WTC11 (cell line): Measurements from ENCODE around the gene TTC33. TPM values are rescaled to one million over a fixed set of nuclear protein-coding genes. Genes with fewer than 3 reads are reported as not detected.

Experiments
- ATAC-seq: fragments of 200-7000 bp; cut with Tn5 transposase; 2 replicates; pipeline ENCODE4 v1.10.0; 2021; ENCODE audit warnings: mild to moderate bottlenecking, moderate library complexity
- CTCF ChIA-PET: fragments of 300-600 bp; sonication (Branson Sonifier 250); formaldehyde crosslinking; loops from one replicate; lab custom pipeline; 2021; ENCODE audit warnings: antibody characterized with exemption; lab: Charles Lee
- POLR2A ChIA-PET: fragments of 350-600 bp; sonication (Branson Sonifier 250); formaldehyde crosslinking; loops from one replicate; lab custom pipeline; 2021; ENCODE audit warnings: antibody characterized with exemption; lab: Charles Lee
- DNase-seq: peaks from one replicate; pipeline ENCODE4 v3.0.0; 2021; ENCODE audit warnings: low spot score
- H3K27ac Mint-ChIP-seq: 2 replicates; pipeline ENCODE4 v1.8.0; 2021; ENCODE audit warnings: mixed read lengths
- H3K27me3 Mint-ChIP-seq: 2 replicates; pipeline ENCODE4 v1.8.0; 2021; ENCODE audit warnings: low read depth, mild to moderate bottlenecking, moderate library complexity, mixed read lengths
- H3K36me3 Mint-ChIP-seq: 2 replicates; pipeline ENCODE4 v1.8.0; 2021; ENCODE audit warnings: mixed read lengths
- H3K4me1 Mint-ChIP-seq: 2 replicates; pipeline ENCODE4 v1.8.0; 2022; ENCODE audit warnings: mixed read lengths
- H3K4me3 Mint-ChIP-seq: 2 replicates; pipeline ENCODE4 v1.8.0; 2021; ENCODE audit warnings: mild to moderate bottlenecking, moderate library complexity, mixed read lengths
- H3K9me3 Mint-ChIP-seq: 2 replicates; pipeline ENCODE4 v1.8.0; 2021; ENCODE audit warnings: mixed read lengths
- ATF1 ChIP-seq: sonication (generic); formaldehyde crosslinking; IDR thresholded peaks from 2 replicates; pipeline ENCODE4 v1.8.1; 2023; ENCODE audit warnings: mild to moderate bottlenecking, moderate library complexity, missing genetic modification reagents
- ATF3 ChIP-seq: sonication (generic); formaldehyde crosslinking; conservative IDR thresholded peaks from 2 replicates; pipeline ENCODE4 v1.8.1; 2022; ENCODE audit warnings: mild to moderate bottlenecking, missing genetic modification reagents
- CTCF ChIP-seq: fragments of 200-600 bp; IDR thresholded peaks from 2 replicates; pipeline ENCODE4 v1.8.0; 2022; ENCODE audit warnings: antibody characterized with exemption
- ELF4 ChIP-seq: sonication (generic); formaldehyde crosslinking; IDR thresholded peaks from 2 replicates; pipeline ENCODE4 v1.8.1; 2022; ENCODE audit warnings: low read depth, mild to moderate bottlenecking, moderate library complexity, missing genetic modification reagents
- EMX1 ChIP-seq: fragments of 250-450 bp; sonication (Bioruptor Pico); IDR thresholded peaks from 2 replicates; pipeline ENCODE4 v1.8.0; 2021; ENCODE audit warnings: mild to moderate bottlenecking
- GRHL2 ChIP-seq: fragments of 250-450 bp; sonication (Bioruptor Pico); IDR thresholded peaks from 2 replicates; pipeline ENCODE4 v1.8.0; 2022; ENCODE audit warnings: mild to moderate bottlenecking, moderate library complexity; ENCODE audit not compliant: insufficient replicate concordance, severe bottlenecking
- HMGA2 ChIP-seq: fragments of 250-450 bp; sonication (Bioruptor Pico); IDR thresholded peaks from 2 replicates; pipeline ENCODE4 v1.4.0; 2021; ENCODE audit warnings: mild to moderate bottlenecking, moderate library complexity
- JAZF1 ChIP-seq: fragments of 250-450 bp; sonication (Bioruptor Pico); IDR thresholded peaks from 2 replicates; pipeline ENCODE4 v1.9.0; 2021; ENCODE audit warnings: moderate library complexity, mild to moderate bottlenecking, inconsistent platforms
- JUN ChIP-seq: sonication (generic); formaldehyde crosslinking; IDR thresholded peaks from 2 replicates; pipeline ENCODE4 v1.8.0; 2023; ENCODE audit warnings: mild to moderate bottlenecking, missing genetic modification reagents
- MYBL2 ChIP-seq: sonication (generic); formaldehyde crosslinking; IDR thresholded peaks from 2 replicates; pipeline ENCODE4 v1.8.1; 2023; ENCODE audit warnings: mild to moderate bottlenecking, moderate library complexity, missing genetic modification reagents
- NFE2L1 ChIP-seq: sonication (generic); formaldehyde crosslinking; IDR thresholded peaks from 2 replicates; pipeline ENCODE4 v1.8.1; 2023; ENCODE audit warnings: missing genetic modification reagents
- NR1H2 ChIP-seq: sonication (generic); formaldehyde crosslinking; IDR thresholded peaks from 2 replicates; pipeline ENCODE4 v1.9.0; 2021; ENCODE audit warnings: mild to moderate bottlenecking, moderate library complexity, missing genetic modification reagents
- NR2C2 ChIP-seq: sonication (generic); formaldehyde crosslinking; IDR thresholded peaks from 2 replicates; pipeline ENCODE4 v1.8.0; 2022; ENCODE audit warnings: mild to moderate bottlenecking, missing genetic modification reagents
- SP1 ChIP-seq: sonication (generic); formaldehyde crosslinking; conservative IDR thresholded peaks from 2 replicates; pipeline ENCODE4 v1.8.1; 2022; ENCODE audit warnings: missing genetic modification reagents
- TEAD4 ChIP-seq: sonication (generic); formaldehyde crosslinking; IDR thresholded peaks from 2 replicates; pipeline ENCODE4 v1.8.0; 2022; ENCODE audit warnings: mild to moderate bottlenecking, missing genetic modification reagents
- ZNF317 ChIP-seq: sonication (generic); formaldehyde crosslinking; IDR thresholded peaks from 2 replicates; pipeline ENCODE4 v1.8.1; 2023; ENCODE audit warnings: low read depth, mild to moderate bottlenecking, moderate library complexity, missing genetic modification reagents, borderline replicate concordance
- ZNF416 ChIP-seq: fragments of 250-450 bp; sonication (Bioruptor Pico); IDR thresholded peaks from 2 replicates; pipeline ENCODE4 v1.9.0; 2021; ENCODE audit warnings: mild to moderate bottlenecking, inconsistent platforms
- ZNF423 ChIP-seq: fragments of 250-450 bp; sonication (Bioruptor Pico); IDR thresholded peaks from 2 replicates; pipeline ENCODE4 v2.1.2; 2022; ENCODE audit warnings: mild to moderate bottlenecking, moderate library complexity
- total RNA-seq: library from RNA; stranded (reverse); gene quantifications from 3 replicates; pipeline ENCODE4 v1.2.3, GENCODE V29; 2021
- TF ChIP-seq, protein P1 (sequence below): sonication (generic); formaldehyde crosslinking; IDR thresholded peaks from 2 replicates; pipeline ENCODE4 v1.8.1; 2023; ENCODE audit warnings: mild to moderate bottlenecking, missing genetic modification reagents, borderline replicate concordance
- TF ChIP-seq, protein P2 (sequence below): fragments of 250-450 bp; sonication (Bioruptor Pico); conservative IDR thresholded peaks from 2 replicates; pipeline ENCODE4 v1.9.0; 2021; ENCODE audit warnings: mild to moderate bottlenecking

Gene TTC33
- total RNA-seq, 1 experiment from 2014 or later: 9.2 TPM

DNA sequence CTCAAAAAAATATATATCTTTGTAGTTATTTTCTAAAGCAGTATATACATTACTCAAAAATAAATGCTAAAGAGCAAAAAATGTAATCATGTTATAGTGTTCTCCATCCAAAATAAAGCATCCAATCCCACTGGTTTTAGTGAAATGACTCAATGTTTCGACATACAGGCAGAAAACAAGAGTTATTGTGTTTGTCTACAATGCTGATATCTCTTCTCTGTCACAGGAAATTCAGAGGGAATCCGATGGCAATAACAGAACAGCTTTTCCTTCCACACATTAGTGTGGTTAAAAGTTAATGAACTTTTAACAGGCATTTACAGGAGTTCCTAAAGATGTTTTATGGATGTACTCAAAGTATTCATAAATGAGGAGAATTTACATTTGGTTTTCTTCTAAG is 12.0 kb downstream of the TTC33 start:
- CTCF ChIA-PET: interaction anchor here (0.6 kb wide), 1 partner anchor 1526 kb away, joined by 3 read pairs; no protein-coding TSS in a partner anchor
- no peak overlapping the region for H3K27ac Mint-ChIP-seq
- H3K27me3 Mint-ChIP-seq: no peaks in the 10 kb centered on the region
- H3K36me3 Mint-ChIP-seq: peaks cover 17% of the 10 kb centered on the region
- POLR2A ChIA-PET: interaction anchor here (0.6 to 0.7 kb wide), 2 partner anchors 64 to 131 kb away, joined by 3 to 7 read pairs; no protein-coding TSS in a partner anchor
- peaks cover 11% of the 10 kb centered on the region; the same call in 1 of the 2 replicates for H3K9me3 Mint-ChIP-seq
- ATAC-seq (no peak), DNase-seq (no peak)
- no peaks in the 10 kb centered on the region for H3K4me1 Mint-ChIP-seq
- no peak overlapping the region for H3K4me3 Mint-ChIP-seq
- TF ChIP-seq SP1 (CRISPR knock-in tag): no peak
- no peak for TF ChIP-seq ATF3 (CRISPR knock-in tag)
- TF ChIP-seq, protein P1, sequence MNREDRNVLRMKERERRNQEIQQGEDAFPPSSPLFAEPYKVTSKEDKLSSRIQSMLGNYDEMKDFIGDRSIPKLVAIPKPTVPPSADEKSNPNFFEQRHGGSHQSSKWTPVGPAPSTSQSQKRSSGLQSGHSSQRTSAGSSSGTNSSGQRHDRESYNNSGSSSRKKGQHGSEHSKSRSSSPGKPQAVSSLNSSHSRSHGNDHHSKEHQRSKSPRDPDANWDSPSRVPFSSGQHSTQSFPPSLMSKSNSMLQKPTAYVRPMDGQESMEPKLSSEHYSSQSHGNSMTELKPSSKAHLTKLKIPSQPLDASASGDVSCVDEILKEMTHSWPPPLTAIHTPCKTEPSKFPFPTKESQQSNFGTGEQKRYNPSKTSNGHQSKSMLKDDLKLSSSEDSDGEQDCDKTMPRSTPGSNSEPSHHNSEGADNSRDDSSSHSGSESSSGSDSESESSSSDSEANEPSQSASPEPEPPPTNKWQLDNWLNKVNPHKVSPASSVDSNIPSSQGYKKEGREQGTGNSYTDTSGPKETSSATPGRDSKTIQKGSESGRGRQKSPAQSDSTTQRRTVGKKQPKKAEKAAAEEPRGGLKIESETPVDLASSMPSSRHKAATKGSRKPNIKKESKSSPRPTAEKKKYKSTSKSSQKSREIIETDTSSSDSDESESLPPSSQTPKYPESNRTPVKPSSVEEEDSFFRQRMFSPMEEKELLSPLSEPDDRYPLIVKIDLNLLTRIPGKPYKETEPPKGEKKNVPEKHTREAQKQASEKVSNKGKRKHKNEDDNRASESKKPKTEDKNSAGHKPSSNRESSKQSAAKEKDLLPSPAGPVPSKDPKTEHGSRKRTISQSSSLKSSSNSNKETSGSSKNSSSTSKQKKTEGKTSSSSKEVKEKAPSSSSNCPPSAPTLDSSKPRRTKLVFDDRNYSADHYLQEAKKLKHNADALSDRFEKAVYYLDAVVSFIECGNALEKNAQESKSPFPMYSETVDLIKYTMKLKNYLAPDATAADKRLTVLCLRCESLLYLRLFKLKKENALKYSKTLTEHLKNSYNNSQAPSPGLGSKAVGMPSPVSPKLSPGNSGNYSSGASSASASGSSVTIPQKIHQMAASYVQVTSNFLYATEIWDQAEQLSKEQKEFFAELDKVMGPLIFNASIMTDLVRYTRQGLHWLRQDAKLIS (CRISPR knock-in tag): no peak
- no peak for TF ChIP-seq GRHL2 (CRISPR knock-in tag)
- no peak for TF ChIP-seq MYBL2
- no peak for TF ChIP-seq ATF1
- no peak for TF ChIP-seq ZNF317 (CRISPR knock-in tag)
- no peak for TF ChIP-seq NFE2L1 (CRISPR knock-in tag)
- no peak for TF ChIP-seq ELF4 (CRISPR knock-in tag)
- TF ChIP-seq HMGA2 (CRISPR knock-in tag): no peak
- TF ChIP-seq CTCF: no peak
- TF ChIP-seq ZNF423 (CRISPR knock-in tag): no peak
- TF ChIP-seq NR2C2 (CRISPR knock-in tag): no peak
- TF ChIP-seq ZNF416 (CRISPR knock-in tag): no peak
- TF ChIP-seq JUN: no peak
- no peak for TF ChIP-seq NR1H2 (CRISPR knock-in tag)
- no peak for TF ChIP-seq JAZF1 (CRISPR knock-in tag)
- TF ChIP-seq EMX1: no peak
- TF ChIP-seq, protein P2, sequence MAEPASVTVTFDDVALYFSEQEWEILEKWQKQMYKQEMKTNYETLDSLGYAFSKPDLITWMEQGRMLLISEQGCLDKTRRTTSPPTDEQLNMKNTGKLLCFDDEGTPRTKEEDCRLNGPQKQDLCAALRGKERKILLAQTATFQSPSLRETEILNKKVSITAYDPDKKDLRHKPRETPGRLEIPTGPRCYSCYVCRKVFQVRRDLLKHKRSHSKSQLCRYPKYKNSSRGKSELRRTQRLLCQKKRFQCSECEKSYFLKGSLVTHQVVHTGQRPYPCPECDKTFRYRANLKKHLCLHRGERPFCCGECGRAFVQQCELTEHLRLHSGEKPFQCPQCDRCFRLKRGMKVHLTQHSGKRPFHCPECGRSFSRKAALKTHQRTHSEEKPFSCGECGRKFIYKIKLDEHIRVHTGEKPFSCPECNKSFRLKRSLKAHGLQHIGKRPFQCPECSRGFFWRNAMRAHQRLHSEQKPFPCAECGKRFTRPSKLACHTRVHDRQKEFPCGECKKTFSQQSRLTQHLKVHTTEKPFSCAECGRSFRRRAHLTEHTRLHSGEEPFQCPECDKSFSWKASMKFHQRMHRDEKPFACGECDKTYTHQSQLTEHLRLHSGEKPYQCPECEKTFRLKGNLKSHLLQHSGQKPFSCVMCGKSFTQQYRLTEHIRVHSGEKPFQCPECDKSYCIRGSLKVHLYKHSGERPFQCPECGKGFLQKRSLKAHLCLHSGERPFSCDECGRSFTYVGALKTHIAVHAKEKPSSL: no peak

- TF ChIP-seq HMGA2 (CRISPR knock-in tag) (peak; percentile 91), TEAD4 (CRISPR knock-in tag) (no peak), ELF4 (CRISPR knock-in tag) (no peak), JUN (no peak), ZNF416 (CRISPR knock-in tag) (no peak)
- TF ChIP-seq, all 79 proteins: peak for 1
- Mint-ChIP-seq H3K36me3 (peaks cover 17% of the 10 kb centered on the region), H3K9me3 (peaks cover 11% of the 10 kb centered on the region; the same call in 1 of the 2 replicates), H3K4me1 (no peaks in the 10 kb centered on the region), H3K27ac (no peak overlapping the region), H3K4me3 (no peak overlapping the region), H3K27me3 (no peaks in the 10 kb centered on the region)
- DNase-seq (no peak), ATAC-seq (no peak)
- ChIA-PET CTCF (no interaction called here), POLR2A (no interaction called here)
These were observed 17.3 kb downstream of the TTC33 start for GRCh38 chr5:40738502-40738901.
